Right lung (tissue), 10 donors: ENCODE results near the gene RGPD6. TPM values are rescaled to one million over a fixed set of nuclear protein-coding genes. Genes with fewer than 3 reads are reported as not detected.
"Not testable (repeated sequence)": the region's sequence is repeated elsewhere in the genome, so short reads cannot be mapped to it uniquely, and the experiment has no call there.

Experiments
- DNase-seq, 2 donors: peaks; one replicate each; pipeline ENCODE4 v3.0.0-alpha.2; 2013
- long read RNA-seq, 8 donors: transcript quantifications; one replicate each; lab custom pipeline, GENCODE V29; 2026
- polyA plus RNA-seq, 5 donors: library from polyadenylated mRNA; unstranded; fragments of 120-200 nt; gene quantifications; one replicate each; pipeline versions ENCODE4 v1.2.1 to v1.2.3, GENCODE V29; 2013; ENCODE audit warnings: inconsistent platforms in 1 of 5, low replicate concordance in 1 of 5; ENCODE audit not compliant: insufficient read length in 5 of 5, insufficient read depth in 1 of 5

Gene RGPD6
- polyA plus RNA-seq, result 10 to 100 TPM; 36.6 to 45.4 (median 43.9) TPM
- long read RNA-seq, donor 1, full-length matches to known transcripts, result 1 of 1 reads
- long read RNA-seq, donor 1, partial matches to known transcripts, result 0 of 1 reads
- long read RNA-seq, donor 1, other reads (novel, unspliced or antisense), result 0 of 1 reads
- long read RNA-seq, donor 2, result 0 reads
- long read RNA-seq, donor 3, result 0 reads
- long read RNA-seq, donor 4, result 0 reads
- long read RNA-seq, donor 5, result 0 reads
- long read RNA-seq, donor 6, full-length matches to known transcripts, result 1 of 26 reads
- long read RNA-seq, donor 6, partial matches to known transcripts, result 25 of 26 reads
- long read RNA-seq, donor 6, other reads (novel, unspliced or antisense), result 0 of 26 reads
- long read RNA-seq, donor 7, result 0 reads
- long read RNA-seq, donor 8, result 0 reads

- not testable (repeated sequence) for DNase-seq
Measured at GRCh38 chr2:110576763-110577416, at the start of gene RGPD6. Gene RGPD6 (minus strand): TSS chr2:110577222. CDS start chr2:110577024, 198 bp downstream.

- not testable (repeated sequence) for DNase-seq
Measured at GRCh38 chr2:110619326-110619939, 42.4 kb upstream of the RGPD6 start.

- not testable (repeated sequence) for DNase-seq
Measured at GRCh38 chr2:110613927-110614326, 36.9 kb upstream of the RGPD6 start.

GRCh38 chr2:110610613-110611250 is 33.7 kb upstream of the RGPD6 start:
- not testable (repeated sequence) for DNase-seq

- DNase-seq, result not testable (repeated sequence)
Measured at GRCh38 chr2:110609843-110610612, 33.0 kb upstream of the RGPD6 start.

GRCh38 chr2:110608788-110609502 is 31.9 kb upstream of the RGPD6 start:
- not testable (repeated sequence) for DNase-seq

- DNase-seq, result not testable (repeated sequence)
Measured at GRCh38 chr2:110605057-110605456, 28.0 kb upstream of the RGPD6 start.

GRCh38 chr2:110603917-110604591 is 27.0 kb upstream of the RGPD6 start:
- DNase-seq, result not testable (repeated sequence)

- DNase-seq, result not testable (repeated sequence)
Measured at GRCh38 chr2:110602139-110602538, 25.1 kb upstream of the RGPD6 start.

GRCh38 chr2:110591973-110592372 is 15.0 kb upstream of the RGPD6 start:
- DNase-seq, result not testable (repeated sequence)

- not testable (repeated sequence) for DNase-seq
Measured at GRCh38 chr2:110589677-110590330, 12.8 kb upstream of the RGPD6 start.

- DNase-seq, result not testable (repeated sequence)
Measured at GRCh38 chr2:110588520-110588919, 11.5 kb upstream of the RGPD6 start.

- not testable (repeated sequence) for DNase-seq
Measured at GRCh38 chr2:110579216-110579965, 2.4 kb upstream of the RGPD6 start.

- DNase-seq, result not testable (repeated sequence)
Measured at GRCh38 chr2:110578429-110578828, 1.4 kb upstream of the RGPD6 start.

GRCh38 chr2:110499755-110500377 is 77.2 kb downstream of the RGPD6 start:
- DNase-seq, result not testable (repeated sequence)

- not testable (repeated sequence) for DNase-seq
Measured at GRCh38 chr2:110496027-110496426, 81.0 kb downstream of the RGPD6 start.

GRCh38 chr2:110494488-110494887 is 82.5 kb downstream of the RGPD6 start:
- DNase-seq, result not testable (repeated sequence)

- not testable (repeated sequence) for DNase-seq
Measured at GRCh38 chr2:110488991-110489390, 88.0 kb downstream of the RGPD6 start.
